SH-SY5Y (cell line): ENCODE data around the gene PSTPIP1.

Source experiments
- GATA2 ChIP-seq: IDR thresholded peaks from 2 replicates; pipeline ENCODE4 v1.6.1; 2011; ENCODE audit warnings: mild to moderate bottlenecking, low read depth, low read length
- GATA3 ChIP-seq: IDR thresholded peaks from 2 replicates; pipeline ENCODE4 v1.6.1; 2011; ENCODE audit warnings: low read depth, mild to moderate bottlenecking, low read length, moderate library complexity

PSTPIP1 gene

GRCh38 chr15:77081971-77082370, 87.0 kb downstream of the PSTPIP1 start:
- TF ChIP-seq GATA2: no peak
- no peak for TF ChIP-seq GATA3

- no peak for TF ChIP-seq GATA2
- no peak for TF ChIP-seq GATA3
These were observed 88.6 kb downstream of the PSTPIP1 start for GRCh38 chr15:77083381-77084160.

GRCh38 chr15:77084436-77084835, 89.5 kb downstream of the PSTPIP1 start:
- TF ChIP-seq GATA2: no peak
- no peak for TF ChIP-seq GATA3

GRCh38 chr15:77085297-77085696, 90.4 kb downstream of the PSTPIP1 start:
- no peak for TF ChIP-seq GATA2
- no peak for TF ChIP-seq GATA3
